NT2/D1 (cell line): Measurements from ENCODE around the gene UBE2Z.

Source experiments
- SUZ12 ChIP-seq: IDR thresholded peaks from 2 replicates; pipeline ENCODE4 v1.6.1; 2011; ENCODE audit not compliant: insufficient read length, insufficient read depth; ENCODE audit errors: extremely low read depth
- YY1 ChIP-seq: IDR thresholded peaks from 2 replicates; pipeline ENCODE4 v1.6.1; 2011; ENCODE audit not compliant: insufficient read length, insufficient read depth
- ZNF274 ChIP-seq: IDR thresholded peaks from 2 replicates; pipeline ENCODE4 v1.6.1; 2011; ENCODE audit warnings: mild to moderate bottlenecking, low read depth, low read length

GRCh38 chr17:48907713-48908046 lies 527 bp upstream of the UBE2Z start:
- TF ChIP-seq YY1 (no peak), ZNF274 (no peak), SUZ12 (no peak)
